ENCODE measurements around the gene THAP7.

DNA sequence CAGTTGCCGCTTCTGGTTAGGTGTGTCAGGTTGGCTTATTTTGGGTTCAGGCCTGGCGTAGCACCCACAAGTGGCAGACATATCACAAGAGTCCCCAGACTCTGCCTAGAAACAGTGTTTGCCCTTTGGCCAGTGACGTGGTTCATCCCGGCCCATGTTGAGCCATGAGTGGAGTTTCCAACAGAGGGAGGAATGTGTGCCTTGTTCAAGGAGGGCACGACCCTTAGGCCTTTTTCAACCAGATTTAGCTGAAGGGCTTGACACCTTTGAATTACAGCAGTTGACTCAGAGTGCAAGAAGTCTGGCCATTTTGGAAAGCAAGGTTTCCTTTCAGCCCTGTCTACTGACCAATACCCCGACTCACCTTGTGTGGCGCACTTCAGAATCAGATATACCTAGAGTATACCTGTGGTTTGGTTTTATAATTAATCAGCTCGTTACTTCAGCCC, 50.0 kb downstream of the THAP7 start:
- TF ChIP-seq, protein P1, sequence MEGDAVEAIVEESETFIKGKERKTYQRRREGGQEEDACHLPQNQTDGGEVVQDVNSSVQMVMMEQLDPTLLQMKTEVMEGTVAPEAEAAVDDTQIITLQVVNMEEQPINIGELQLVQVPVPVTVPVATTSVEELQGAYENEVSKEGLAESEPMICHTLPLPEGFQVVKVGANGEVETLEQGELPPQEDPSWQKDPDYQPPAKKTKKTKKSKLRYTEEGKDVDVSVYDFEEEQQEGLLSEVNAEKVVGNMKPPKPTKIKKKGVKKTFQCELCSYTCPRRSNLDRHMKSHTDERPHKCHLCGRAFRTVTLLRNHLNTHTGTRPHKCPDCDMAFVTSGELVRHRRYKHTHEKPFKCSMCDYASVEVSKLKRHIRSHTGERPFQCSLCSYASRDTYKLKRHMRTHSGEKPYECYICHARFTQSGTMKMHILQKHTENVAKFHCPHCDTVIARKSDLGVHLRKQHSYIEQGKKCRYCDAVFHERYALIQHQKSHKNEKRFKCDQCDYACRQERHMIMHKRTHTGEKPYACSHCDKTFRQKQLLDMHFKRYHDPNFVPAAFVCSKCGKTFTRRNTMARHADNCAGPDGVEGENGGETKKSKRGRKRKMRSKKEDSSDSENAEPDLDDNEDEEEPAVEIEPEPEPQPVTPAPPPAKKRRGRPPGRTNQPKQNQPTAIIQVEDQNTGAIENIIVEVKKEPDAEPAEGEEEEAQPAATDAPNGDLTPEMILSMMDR (IDR thresholded peaks at IDR 0.05): no peak
- no peak for TF ChIP-seq POLR2A (IDR thresholded peaks at IDR 0.05; ENCODE audit: low read depth)

All from esophagus muscularis mucosa (tissue), 3 donors.